HG02981 (cell line): ENCODE measurements around the gene RYK.
"Not testable (repeated sequence)": the region's sequence is repeated elsewhere in the genome, so short reads cannot be mapped to it uniquely, and the experiment has no call there.

ENCODE experiments used
- ATAC-seq: cut with Tn5 transposase; IDR thresholded peaks from one replicate; pipeline ENCODE4 v1.9.1; 2021; ENCODE audit warnings: mild to moderate bottlenecking, moderate library complexity; ENCODE audit not compliant: unreplicated experiment

RYK gene

GRCh38 chr3:134250717-134251220 lies at the start of gene RYK:
TSS of gene RYK (minus strand) at chr3:134250859. CDS start at chr3:134250654, 205 bp downstream.
- peak; percentile 80 for ATAC-seq

DNA sequence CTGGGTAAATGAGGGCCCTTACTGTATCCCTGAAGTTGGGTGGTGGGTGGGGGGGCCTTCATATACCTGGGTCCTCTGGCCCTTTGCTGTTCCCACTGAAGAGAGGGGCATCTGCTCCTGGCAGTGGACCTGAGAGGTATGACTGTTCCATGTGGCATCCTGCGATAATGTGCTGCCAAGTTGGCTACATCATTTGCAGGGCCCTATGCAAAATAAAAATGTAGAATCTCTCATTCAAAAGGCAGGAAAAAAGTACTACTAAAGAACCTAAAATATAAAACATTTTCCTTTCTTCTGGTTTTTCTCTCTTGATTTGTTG lies 49.2 kb upstream of the RYK start:
- no peak for ATAC-seq

DNA sequence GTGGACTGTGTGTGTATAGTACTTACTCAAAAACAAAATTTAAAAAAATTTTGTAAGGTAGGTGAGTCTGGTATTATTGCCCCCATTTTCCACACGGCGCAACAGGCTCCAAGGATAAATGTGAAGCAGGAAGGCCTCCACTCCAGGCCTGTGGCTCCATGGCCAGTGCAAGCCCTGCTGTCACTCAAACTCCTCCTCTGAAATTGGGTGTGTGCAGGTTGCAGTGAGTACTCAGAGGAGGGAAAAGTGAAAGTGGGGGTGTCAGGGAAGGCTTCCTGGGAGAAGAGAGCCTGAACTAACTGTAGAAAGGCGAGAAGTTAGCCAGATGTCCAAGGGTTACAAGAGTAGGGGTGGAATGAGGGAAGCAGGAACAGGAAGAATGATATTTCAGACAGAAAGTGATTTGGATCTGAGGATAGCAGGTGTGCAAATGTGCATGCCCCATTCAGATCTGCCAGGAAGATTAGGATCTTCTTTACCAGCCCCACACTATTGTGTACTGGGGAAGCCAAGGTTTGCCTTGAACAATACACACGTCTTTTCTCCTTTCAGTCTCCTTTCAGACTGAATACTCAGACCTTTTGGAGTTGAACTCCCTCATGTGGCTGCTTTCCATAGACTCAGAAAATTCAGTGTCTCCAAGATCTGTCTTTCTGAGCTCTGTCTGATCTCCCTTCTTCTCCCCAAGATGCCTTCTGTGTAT lies 48.7 kb upstream of the RYK start:
- ATAC-seq: no peak

GRCh38 chr3:134298249-134298648 lies 47.6 kb upstream of the RYK start:
- no peak for ATAC-seq

DNA sequence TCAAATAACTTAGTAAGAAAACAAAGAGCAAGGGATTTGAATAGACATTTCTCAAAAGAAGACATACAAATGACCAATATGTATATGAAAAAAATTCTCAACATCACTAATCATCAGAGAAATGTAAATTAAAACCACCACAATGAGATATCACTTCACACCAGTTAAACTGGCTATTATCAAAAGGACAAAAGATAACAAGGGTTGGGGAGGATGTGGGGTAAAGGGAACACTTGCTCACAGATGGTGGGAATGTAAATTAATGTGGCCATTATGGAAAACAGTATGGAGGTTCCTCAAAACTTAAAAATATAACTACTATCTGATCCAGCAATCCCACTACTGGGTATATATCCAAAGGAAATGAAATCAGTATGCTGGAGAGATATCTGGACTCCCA lies 46.0 kb upstream of the RYK start:
- ATAC-seq: no peak

DNA sequence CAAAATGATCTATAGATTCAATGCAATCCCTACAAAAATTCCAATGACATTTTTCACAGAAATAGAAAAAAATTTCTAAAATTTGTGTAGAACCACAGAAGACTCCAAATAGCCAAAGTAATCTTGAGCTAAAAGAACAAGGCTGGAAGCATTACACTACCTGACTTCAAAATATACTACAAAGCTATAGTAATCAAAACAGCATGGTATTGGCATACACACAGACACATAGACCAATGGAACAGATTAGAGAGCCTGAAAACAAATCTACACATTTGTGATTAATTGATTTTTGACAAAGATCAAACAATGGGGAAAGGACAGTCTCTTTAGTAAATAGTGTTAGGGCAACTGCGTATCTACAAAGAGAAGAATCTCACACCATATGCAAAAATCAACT lies 45.3 kb upstream of the RYK start:
- ATAC-seq: no peak

GRCh38 chr3:134294302-134295280 lies 43.9 kb upstream of the RYK start:
- peak; percentile 100 for ATAC-seq

DNA sequence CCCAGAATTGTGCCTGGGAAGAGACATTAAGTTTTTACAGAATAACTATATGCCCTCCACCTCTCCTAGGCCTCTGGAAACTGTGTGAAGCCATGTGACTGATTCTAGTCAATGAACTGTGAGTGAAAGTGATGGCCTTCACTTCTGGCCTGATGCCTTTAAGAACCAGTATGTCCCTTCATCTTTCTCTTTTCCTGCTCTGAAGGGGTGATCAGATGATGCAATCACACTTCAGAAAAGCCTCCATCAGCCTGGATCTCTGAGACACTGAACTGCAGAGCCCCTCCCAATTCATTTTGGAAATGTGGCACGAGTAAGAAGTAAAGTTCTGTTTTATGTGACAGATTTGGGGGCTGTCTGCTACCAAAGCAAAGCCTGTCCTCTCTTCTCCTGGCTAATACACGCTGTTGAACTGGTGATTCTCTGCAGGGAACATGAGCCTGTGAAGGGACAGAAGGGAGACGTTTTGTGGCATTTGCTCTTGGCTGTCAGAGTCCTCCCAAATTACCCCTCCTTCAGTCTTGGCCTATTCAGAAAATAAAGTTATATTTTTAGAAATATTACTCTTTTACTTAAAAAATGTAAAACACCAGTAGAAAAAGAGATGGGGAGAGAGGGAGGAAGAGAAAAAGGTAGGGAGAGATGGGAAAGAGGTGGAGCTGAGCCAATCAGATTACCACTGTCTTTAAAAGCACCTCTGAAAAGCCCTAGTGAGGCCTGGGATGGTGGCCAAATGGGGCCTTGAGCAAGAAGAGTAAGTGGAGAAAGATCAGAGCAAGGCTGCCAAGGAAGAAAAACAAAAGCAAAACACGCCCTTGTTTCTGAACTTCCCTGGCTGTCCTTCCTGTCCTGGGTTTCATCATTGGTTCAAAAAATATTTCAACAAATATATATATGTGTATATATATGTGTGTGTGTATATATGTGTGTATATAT lies 40.9 kb upstream of the RYK start:
- no peak for ATAC-seq

DNA sequence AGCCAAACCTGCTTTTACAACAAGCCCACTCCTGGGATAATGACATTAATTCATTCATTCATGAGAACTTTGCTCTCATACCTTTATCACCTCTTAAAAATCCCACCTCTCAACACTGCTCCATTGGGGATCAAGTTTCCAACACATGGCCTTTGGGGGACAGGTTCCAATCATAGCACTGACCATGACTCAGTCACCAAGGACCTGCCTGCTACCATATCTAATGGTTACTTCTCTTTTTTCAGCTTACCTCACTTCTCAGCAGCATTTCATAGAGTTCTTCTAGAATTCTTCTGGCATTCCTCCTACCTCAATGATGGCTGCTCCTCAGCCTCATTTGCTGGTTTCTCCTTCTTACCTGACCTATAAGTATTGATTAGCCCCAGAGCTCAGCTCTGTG lies 36.9 kb upstream of the RYK start:
- no peak for ATAC-seq

- no peak for ATAC-seq
Measured at GRCh38 chr3:134284438-134284837, 33.8 kb upstream of the RYK start.

- ATAC-seq: no peak
Measured at GRCh38 chr3:134282659-134283047, 32.0 kb upstream of the RYK start.

DNA sequence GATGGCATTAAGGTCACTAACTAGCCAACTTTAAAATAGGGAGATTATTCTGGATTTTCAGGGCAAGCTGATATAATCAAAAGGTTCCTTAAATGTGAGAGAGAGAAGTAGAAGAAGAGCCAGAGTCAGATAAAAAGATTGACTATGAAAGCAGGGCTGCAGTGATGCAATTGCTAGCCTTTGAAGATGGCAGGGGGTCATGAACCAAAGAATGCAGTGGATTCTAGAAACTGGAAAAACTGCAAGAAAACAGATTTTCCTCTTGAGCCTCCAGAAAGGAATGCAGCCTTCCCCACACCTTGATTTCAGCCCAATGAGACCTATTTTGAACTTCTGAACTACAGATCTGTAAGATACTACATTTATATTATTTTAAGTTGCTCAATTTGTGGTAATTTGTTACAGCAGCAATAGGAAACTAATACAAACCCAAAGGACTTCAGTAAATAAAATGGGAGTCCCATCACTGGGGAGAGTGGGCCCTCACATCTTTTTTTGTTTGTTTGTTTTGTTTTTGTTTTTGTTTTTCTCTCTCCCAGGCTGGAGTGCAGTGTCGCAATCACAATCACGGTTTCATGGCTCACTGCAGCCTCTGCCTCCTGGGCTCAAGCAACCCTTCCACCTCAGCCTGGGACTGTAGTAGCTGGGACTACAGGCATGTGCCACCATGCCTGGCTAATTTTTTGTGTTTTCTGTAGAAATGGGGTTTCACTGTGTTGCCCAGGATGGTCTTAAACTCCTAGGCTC lies 31.4 kb upstream of the RYK start:
- no peak for ATAC-seq

DNA sequence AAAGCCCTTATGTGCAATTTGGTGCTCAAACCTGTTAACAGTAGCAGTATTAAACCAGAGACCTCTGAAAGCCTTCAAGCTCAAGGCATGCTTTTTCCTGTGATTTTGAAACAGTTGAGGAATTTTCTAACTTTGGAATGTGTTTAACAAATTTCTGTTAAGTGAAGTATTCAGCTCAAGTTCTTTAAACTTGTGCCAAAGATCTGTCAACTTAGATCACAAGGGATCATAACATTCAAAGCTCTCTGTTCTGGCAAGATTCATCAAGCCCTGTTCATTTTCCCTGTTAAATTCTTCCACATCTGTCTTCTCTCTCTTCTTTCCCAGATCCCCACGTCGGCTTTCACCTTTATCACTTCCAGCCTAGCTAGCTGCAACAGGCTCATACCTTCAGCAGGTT lies 28.8 kb upstream of the RYK start:
- ATAC-seq: no peak

DNA sequence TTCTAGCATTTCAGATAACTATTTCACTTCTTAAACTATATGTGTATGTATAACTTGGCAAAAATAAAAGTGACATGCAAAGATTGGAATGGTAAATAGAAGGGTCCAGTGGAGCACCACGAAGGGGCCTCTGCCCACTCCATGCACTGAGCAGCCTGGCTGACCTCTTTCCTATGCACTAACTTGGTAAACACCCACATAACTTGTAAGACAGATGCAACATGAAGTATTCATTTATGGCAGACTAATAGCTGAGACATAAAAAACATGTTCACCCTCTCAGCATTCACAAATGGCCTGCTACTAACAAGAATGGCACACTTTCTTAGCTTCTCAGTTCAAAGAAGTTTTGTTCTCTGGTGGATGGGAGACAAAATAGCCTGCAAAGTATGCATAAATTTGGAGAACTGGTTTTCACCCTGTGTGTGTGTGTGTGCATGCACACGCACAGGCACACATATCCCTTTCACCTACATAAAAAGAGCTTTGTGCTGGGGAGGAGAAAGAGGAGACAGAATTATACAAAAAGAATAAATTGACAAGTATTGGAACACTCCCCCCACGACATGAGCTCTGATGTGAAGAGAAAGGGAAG lies 26.5 kb upstream of the RYK start:
- no peak for ATAC-seq

GRCh38 chr3:134276086-134276485 lies 25.4 kb upstream of the RYK start:
- no peak for ATAC-seq

GRCh38 chr3:134275110-134275509 lies 24.5 kb upstream of the RYK start:
- ATAC-seq: not testable (repeated sequence)

GRCh38 chr3:134274571-134274970 lies 23.9 kb upstream of the RYK start:
- ATAC-seq: no peak

DNA sequence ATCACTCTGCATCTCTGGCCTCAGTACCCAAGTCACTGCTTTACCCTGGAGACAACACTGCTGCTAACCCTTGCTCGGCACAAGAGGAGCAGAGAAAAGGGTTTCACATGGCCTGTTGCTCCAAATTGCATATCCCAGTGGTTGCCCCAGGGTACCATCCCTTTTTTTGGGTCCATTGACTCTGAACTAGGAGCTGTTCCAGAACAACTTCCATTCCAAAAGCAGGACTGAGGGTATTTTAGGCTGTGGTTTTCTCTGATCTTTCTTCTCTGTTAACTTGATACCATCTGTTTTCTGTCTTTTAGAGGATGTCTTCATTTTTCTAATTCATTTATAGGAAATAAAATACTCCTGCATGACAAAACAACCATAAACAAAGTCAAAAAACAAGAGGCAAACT lies 17.3 kb upstream of the RYK start:
- no peak for ATAC-seq

DNA sequence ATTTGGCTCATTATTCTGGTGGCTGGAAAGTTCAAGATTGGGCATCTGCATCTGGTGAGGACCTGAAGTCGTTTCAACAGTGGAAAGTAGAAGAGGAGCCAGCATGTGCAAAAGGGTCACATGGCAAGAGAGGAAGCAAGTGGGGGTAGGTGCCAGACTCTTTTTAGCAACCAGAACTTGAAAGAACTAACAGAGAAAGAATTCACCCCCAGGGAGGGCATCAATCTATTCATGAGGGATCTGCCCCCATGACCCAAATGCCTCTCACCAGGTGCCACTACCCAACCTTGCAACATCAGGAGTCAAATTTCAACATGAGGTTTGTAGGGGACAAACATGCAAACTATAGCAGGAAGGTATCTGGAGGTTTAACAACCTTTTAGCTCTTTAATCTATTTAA lies 10.3 kb upstream of the RYK start:
- no peak for ATAC-seq
